ENCODE results near the gene ZNF536. TPM values are rescaled to one million over a fixed set of nuclear protein-coding genes. Genes with fewer than 3 reads are reported as not detected.

The ZNF536 gene
- total and polyA plus RNA-seq, 2 donors (not counting 1 experiment from before 2014, with no cell fraction given) = 0.50 TPM; not detected in 1

DNA sequence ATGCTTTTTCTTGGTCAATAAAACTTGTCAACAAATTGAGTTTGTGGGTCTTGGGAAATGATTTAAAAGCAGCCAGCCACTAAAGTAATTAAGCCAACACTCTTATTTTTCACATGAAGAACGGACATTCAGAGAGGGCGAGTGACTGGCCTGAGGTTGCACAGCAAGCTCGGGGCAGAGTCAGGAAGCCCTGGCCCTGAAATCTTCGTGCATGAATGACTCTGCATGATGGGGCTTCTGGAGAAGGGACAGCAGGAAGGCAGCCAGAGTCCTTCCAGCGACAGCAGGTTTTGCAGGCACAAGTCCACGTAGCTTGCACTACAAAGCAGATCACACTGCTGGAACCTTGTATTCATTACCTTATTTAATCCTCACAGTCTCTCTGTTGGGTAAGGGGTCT, 232.5 kb downstream of the ZNF536 start:
- no peaks in the 10 kb centered on the region for H3K79me2 ChIP-seq (ENCODE audit: control insufficient read depth, insufficient read depth, low read length)
- H4K20me1 ChIP-seq (ENCODE audit: control insufficient read depth, extremely low read depth, insufficient read depth, low read length) = no peaks in the 10 kb centered on the region
- no peak for DNase-seq (ENCODE audit: low read depth in 2 of 2)
- TF ChIP-seq, protein P1, sequence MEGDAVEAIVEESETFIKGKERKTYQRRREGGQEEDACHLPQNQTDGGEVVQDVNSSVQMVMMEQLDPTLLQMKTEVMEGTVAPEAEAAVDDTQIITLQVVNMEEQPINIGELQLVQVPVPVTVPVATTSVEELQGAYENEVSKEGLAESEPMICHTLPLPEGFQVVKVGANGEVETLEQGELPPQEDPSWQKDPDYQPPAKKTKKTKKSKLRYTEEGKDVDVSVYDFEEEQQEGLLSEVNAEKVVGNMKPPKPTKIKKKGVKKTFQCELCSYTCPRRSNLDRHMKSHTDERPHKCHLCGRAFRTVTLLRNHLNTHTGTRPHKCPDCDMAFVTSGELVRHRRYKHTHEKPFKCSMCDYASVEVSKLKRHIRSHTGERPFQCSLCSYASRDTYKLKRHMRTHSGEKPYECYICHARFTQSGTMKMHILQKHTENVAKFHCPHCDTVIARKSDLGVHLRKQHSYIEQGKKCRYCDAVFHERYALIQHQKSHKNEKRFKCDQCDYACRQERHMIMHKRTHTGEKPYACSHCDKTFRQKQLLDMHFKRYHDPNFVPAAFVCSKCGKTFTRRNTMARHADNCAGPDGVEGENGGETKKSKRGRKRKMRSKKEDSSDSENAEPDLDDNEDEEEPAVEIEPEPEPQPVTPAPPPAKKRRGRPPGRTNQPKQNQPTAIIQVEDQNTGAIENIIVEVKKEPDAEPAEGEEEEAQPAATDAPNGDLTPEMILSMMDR (conservative IDR thresholded peaks at IDR 0.05 in 1 of 2, IDR thresholded peaks at IDR 0.05 in 1 of 2; ENCODE audit: low read depth in 1 of 2, low read length in 2 of 2) = no peak
- TF ChIP-seq EZH2 (IDR thresholded peaks at IDR 0.05; ENCODE audit: low read length, missing control alignments) = no peak
- H3K4me3 ChIP-seq (replicated peaks in 1 of 4; ENCODE audit: control extremely low read depth in 1 of 4, insufficient read depth in 1 of 4, low read depth in 3 of 4, low read length in 4 of 4) = no peak overlapping the region
- no peak overlapping the region for H3K27ac ChIP-seq (ENCODE audit: insufficient read depth, low read length)
- no peaks in the 10 kb centered on the region for H3K36me3 ChIP-seq (ENCODE audit: control insufficient read depth, insufficient read depth, low read length)
- no peak overlapping the region for H3K4me2 ChIP-seq (ENCODE audit: extremely low read depth, insufficient read depth, low read length)
- no peaks in the 10 kb centered on the region for H3K4me1 ChIP-seq (ENCODE audit: control insufficient read depth, extremely low read depth, insufficient read depth, low read length)
- H3K9ac ChIP-seq (ENCODE audit: insufficient read depth, low read length) = no peak overlapping the region
- no peaks in the 10 kb centered on the region for H3K27me3 ChIP-seq (ENCODE audit: control insufficient read depth, insufficient read depth, low read length)
- H3K9me3 ChIP-seq (ENCODE audit: control insufficient read depth, insufficient read depth, low read depth, low read length) = no peaks in the 10 kb centered on the region
- no peak overlapping the region for H2AFZ ChIP-seq (ENCODE audit: low read length)

- TF ChIP-seq, protein P1 (conservative IDR thresholded peaks at IDR 0.05 in 1 of 2, IDR thresholded peaks at IDR 0.05 in 1 of 2; ENCODE audit: low read depth in 1 of 2, low read length in 2 of 2) = no peak
- no peak for TF ChIP-seq EZH2 (IDR thresholded peaks at IDR 0.05; ENCODE audit: low read length, missing control alignments)
- Histone ChIP-seq H3K9ac (ENCODE audit: insufficient read depth, low read length) (no peak overlapping the region), H3K4me1 (ENCODE audit: control insufficient read depth, extremely low read depth, insufficient read depth, low read length) (no peaks in the 10 kb centered on the region), H4K20me1 (ENCODE audit: control insufficient read depth, extremely low read depth, insufficient read depth, low read length) (no peaks in the 10 kb centered on the region), H3K4me3 (replicated peaks in 1 of 4; ENCODE audit: control extremely low read depth in 1 of 4, insufficient read depth in 1 of 4, low read depth in 3 of 4, low read length in 4 of 4) (no peak overlapping the region), H3K36me3 (ENCODE audit: control insufficient read depth, insufficient read depth, low read length) (no peaks in the 10 kb centered on the region), H3K9me3 (ENCODE audit: control insufficient read depth, insufficient read depth, low read depth, low read length) (no peaks in the 10 kb centered on the region), H3K4me2 (ENCODE audit: extremely low read depth, insufficient read depth, low read length) (no peak overlapping the region), H3K27me3 (ENCODE audit: control insufficient read depth, insufficient read depth, low read length) (no peaks in the 10 kb centered on the region), H3K27ac (ENCODE audit: insufficient read depth, low read length) (no peak overlapping the region), H2AFZ (ENCODE audit: low read length) (no peak overlapping the region), H3K79me2 (ENCODE audit: control insufficient read depth, insufficient read depth, low read length) (no peaks in the 10 kb centered on the region)
- no peak for DNase-seq (ENCODE audit: low read depth in 2 of 2)
These were observed 233.1 kb downstream of the ZNF536 start for GRCh38 chr19:30605333-30605732.

- H3K4me1 ChIP-seq (ENCODE audit: control insufficient read depth, extremely low read depth, insufficient read depth, low read length) = no peaks in the 10 kb centered on the region
- no peak overlapping the region for H3K4me2 ChIP-seq (ENCODE audit: extremely low read depth, insufficient read depth, low read length)
- no peaks in the 10 kb centered on the region for H3K27me3 ChIP-seq (ENCODE audit: control insufficient read depth, insufficient read depth, low read length)
- no peak for DNase-seq (ENCODE audit: low read depth in 2 of 2)
- no peak overlapping the region for H3K4me3 ChIP-seq (replicated peaks in 1 of 4; ENCODE audit: control extremely low read depth in 1 of 4, insufficient read depth in 1 of 4, low read depth in 3 of 4, low read length in 4 of 4)
- TF ChIP-seq, protein P1 (conservative IDR thresholded peaks at IDR 0.05 in 1 of 2, IDR thresholded peaks at IDR 0.05 in 1 of 2; ENCODE audit: low read depth in 1 of 2, low read length in 2 of 2) = no peak
- no peak for TF ChIP-seq EZH2 (IDR thresholded peaks at IDR 0.05; ENCODE audit: low read length, missing control alignments)
- no peak overlapping the region for H3K9ac ChIP-seq (ENCODE audit: insufficient read depth, low read length)
- H3K9me3 ChIP-seq (ENCODE audit: control insufficient read depth, insufficient read depth, low read depth, low read length) = no peaks in the 10 kb centered on the region
- no peaks in the 10 kb centered on the region for H3K36me3 ChIP-seq (ENCODE audit: control insufficient read depth, insufficient read depth, low read length)
- no peak overlapping the region for H3K27ac ChIP-seq (ENCODE audit: insufficient read depth, low read length)
- no peaks in the 10 kb centered on the region for H4K20me1 ChIP-seq (ENCODE audit: control insufficient read depth, extremely low read depth, insufficient read depth, low read length)
- H3K79me2 ChIP-seq (ENCODE audit: control insufficient read depth, insufficient read depth, low read length) = no peaks in the 10 kb centered on the region
- no peak overlapping the region for H2AFZ ChIP-seq (ENCODE audit: low read length)
These were observed 234.2 kb downstream of the ZNF536 start for GRCh38 chr19:30606114-30607050.
